HEK293 (cell line): Measurements from ENCODE around the gene GDF9.

ENCODE experiments used
- GFI1B ChIP-seq: fragments of 450-650 bp; formaldehyde crosslinking; IDR thresholded peaks from 2 replicates; pipeline ENCODE4 v1.5.1; 2016; ENCODE audit warnings: missing biosample characterization, missing genetic modification characterization
- KLF17 ChIP-seq: fragments of 450-650 bp; formaldehyde crosslinking; IDR thresholded peaks from 2 replicates; pipeline ENCODE4 v1.5.1; 2016; ENCODE audit warnings: missing biosample characterization, missing genetic modification characterization
- ZBTB17 ChIP-seq: fragments of 450-650 bp; formaldehyde crosslinking; IDR thresholded peaks from 2 replicates; pipeline ENCODE4 v1.5.1; 2016; ENCODE audit warnings: missing biosample characterization, missing genetic modification characterization
- ZBTB26 ChIP-seq: fragments of 450-650 bp; formaldehyde crosslinking; optimal IDR thresholded peaks from 2 replicates; pipeline ENCODE3; 2016; ENCODE audit warnings: missing biosample characterization, mild to moderate bottlenecking, missing genetic modification characterization
- ZFP3 ChIP-seq: fragments of 450-650 bp; formaldehyde crosslinking; IDR thresholded peaks from 2 replicates; pipeline ENCODE4 v1.5.1; 2016; ENCODE audit warnings: low read depth, missing biosample characterization, missing genetic modification characterization
- ZFP37 ChIP-seq: fragments of 450-650 bp; formaldehyde crosslinking; IDR thresholded peaks from 2 replicates; pipeline ENCODE4 v1.5.1; 2016; ENCODE audit warnings: missing biosample characterization, missing genetic modification characterization
- ZNF112 ChIP-seq: fragments of 450-650 bp; formaldehyde crosslinking; IDR thresholded peaks from 2 replicates; pipeline ENCODE4 v1.5.0; 2017; ENCODE audit warnings: missing biosample characterization, missing genetic modification characterization
- ZNF132 ChIP-seq: fragments of 450-650 bp; formaldehyde crosslinking; IDR thresholded peaks from 2 replicates; pipeline ENCODE4 v1.5.1; 2017; ENCODE audit warnings: missing biosample characterization, missing genetic modification characterization, borderline replicate concordance
- ZNF133 ChIP-seq: fragments of 450-650 bp; formaldehyde crosslinking; IDR thresholded peaks from 2 replicates; pipeline ENCODE4 v1.5.1; 2016; ENCODE audit warnings: missing biosample characterization, missing genetic modification characterization
- ZNF148 ChIP-seq: fragments of 450-650 bp; formaldehyde crosslinking; IDR thresholded peaks from 2 replicates; pipeline ENCODE4 v1.5.0; 2017; ENCODE audit warnings: missing biosample characterization, missing genetic modification characterization, borderline replicate concordance
- ZNF184 ChIP-seq: fragments of 450-650 bp; IDR thresholded peaks from 2 replicates; pipeline ENCODE4 v1.5.1; 2018; ENCODE audit warnings: missing biosample characterization, mild to moderate bottlenecking, missing genetic modification characterization
- ZNF214 ChIP-seq: fragments of 450-650 bp; formaldehyde crosslinking; IDR thresholded peaks from 2 replicates; pipeline ENCODE4 v1.5.1; 2017; ENCODE audit warnings: missing biosample characterization, mild to moderate bottlenecking, missing genetic modification characterization, borderline replicate concordance
- ZNF239 ChIP-seq: fragments of 450-650 bp; formaldehyde crosslinking; IDR thresholded peaks from 2 replicates; pipeline ENCODE4 v1.5.1; 2016; ENCODE audit warnings: missing biosample characterization, missing genetic modification characterization
- ZNF24 ChIP-seq: fragments of 450-650 bp; formaldehyde crosslinking; IDR thresholded peaks from 2 replicates; pipeline ENCODE4 v1.5.1; 2016; ENCODE audit warnings: missing biosample characterization, missing genetic modification characterization
- ZNF248 ChIP-seq: fragments of 450-650 bp; formaldehyde crosslinking; IDR thresholded peaks from 2 replicates; pipeline ENCODE4 v1.5.1; 2017; ENCODE audit warnings: missing biosample characterization, missing genetic modification characterization
- ZNF26 ChIP-seq: fragments of 450-650 bp; formaldehyde crosslinking; IDR thresholded peaks from 2 replicates; pipeline ENCODE4 v1.5.1; 2016; ENCODE audit warnings: missing biosample characterization, missing genetic modification characterization
- ZNF324 ChIP-seq: fragments of 450-650 bp; formaldehyde crosslinking; IDR thresholded peaks from 2 replicates; pipeline ENCODE4 v1.5.1; 2016; ENCODE audit warnings: missing biosample characterization, missing genetic modification characterization
- ZNF335 ChIP-seq: fragments of 450-650 bp; formaldehyde crosslinking; conservative IDR thresholded peaks from 2 replicates; pipeline ENCODE4 v1.5.1; 2016; ENCODE audit warnings: missing biosample characterization, missing genetic modification characterization
- ZNF362 ChIP-seq: fragments of 450-650 bp; formaldehyde crosslinking; IDR thresholded peaks from 2 replicates; pipeline ENCODE4 v1.5.1; 2016; ENCODE audit warnings: missing biosample characterization, missing genetic modification characterization
- ZNF449 ChIP-seq: fragments of 450-650 bp; formaldehyde crosslinking; IDR thresholded peaks from 2 replicates; pipeline ENCODE4 v1.5.1; 2017; ENCODE audit warnings: missing biosample characterization, mild to moderate bottlenecking, missing genetic modification characterization, moderate library complexity
- ZNF488 ChIP-seq: fragments of 450-650 bp; formaldehyde crosslinking; IDR thresholded peaks from 2 replicates; pipeline ENCODE4 v1.5.1; 2016; ENCODE audit warnings: missing biosample characterization, missing genetic modification characterization
- ZNF560 ChIP-seq: fragments of 450-650 bp; formaldehyde crosslinking; IDR thresholded peaks from 2 replicates; pipeline ENCODE4 v1.5.1; 2017; ENCODE audit warnings: missing biosample characterization, missing genetic modification characterization, borderline replicate concordance
- ZNF596 ChIP-seq: fragments of 450-650 bp; IDR thresholded peaks from 2 replicates; pipeline ENCODE4 v1.5.0; 2018; ENCODE audit warnings: missing biosample characterization, mild to moderate bottlenecking, missing genetic modification characterization, moderate library complexity
- ZNF600 ChIP-seq: fragments of 450-650 bp; formaldehyde crosslinking; IDR thresholded peaks from 2 replicates; pipeline ENCODE4 v1.5.1; 2016; ENCODE audit warnings: missing biosample characterization, missing genetic modification characterization
- ZNF645 ChIP-seq: fragments of 450-650 bp; formaldehyde crosslinking; IDR thresholded peaks from 2 replicates; pipeline ENCODE4; 2016; ENCODE audit warnings: missing biosample characterization, missing genetic modification characterization
- ZNF785 ChIP-seq: fragments of 450-650 bp; formaldehyde crosslinking; IDR thresholded peaks from 2 replicates; pipeline ENCODE4 v1.5.1; 2016; ENCODE audit warnings: missing biosample characterization, missing genetic modification characterization
- ZNF791 ChIP-seq: fragments of 450-650 bp; formaldehyde crosslinking; IDR thresholded peaks from 2 replicates; pipeline ENCODE4 v1.5.1; 2016; ENCODE audit warnings: missing biosample characterization, missing genetic modification characterization
- ZNF830 ChIP-seq: fragments of 450-650 bp; IDR thresholded peaks from 2 replicates; pipeline ENCODE4 v1.5.0; 2018; ENCODE audit warnings: missing biosample characterization, missing genetic modification characterization, low read depth, mild to moderate bottlenecking, moderate library complexity
- ZNF837 ChIP-seq: fragments of 450-650 bp; formaldehyde crosslinking; IDR thresholded peaks from 2 replicates; pipeline ENCODE4 v1.5.1; 2016; ENCODE audit warnings: missing biosample characterization, missing genetic modification characterization

The GDF9 gene

GRCh38 chr5:132866342-132867045, at the start of gene GDF9, which contains the start of gene UQCRQ (continued):
- TF ChIP-seq ZNF248 (tag by site-specific recombination), result no peak
- TF ChIP-seq ZNF148 (tag by site-specific recombination), result no peak
- no peak for TF ChIP-seq ZNF488 (tag by site-specific recombination)
- TF ChIP-seq ZBTB26 (tag by site-specific recombination), result peak; percentile 51
- no peak for TF ChIP-seq ZNF837 (tag by site-specific recombination)
- TF ChIP-seq ZFP37 (tag by site-specific recombination), result peak; percentile 16; the same call in 1 of the 2 replicates
- no peak for TF ChIP-seq ZNF596 (tag by site-specific recombination)
- peak; percentile 78 for TF ChIP-seq ZNF335 (tag by site-specific recombination)
- no peak for TF ChIP-seq ZNF112
- no peak for TF ChIP-seq ZNF324 (tag by site-specific recombination)
- no peak for TF ChIP-seq ZFP3 (tag by site-specific recombination)
- no peak for TF ChIP-seq ZNF645 (tag by site-specific recombination)
- no peak for TF ChIP-seq ZNF184 (tag by site-specific recombination)
- TF ChIP-seq ZNF785 (tag by site-specific recombination), result no peak
- TF ChIP-seq ZNF560 (tag by site-specific recombination), result no peak
- TF ChIP-seq ZNF26 (tag by site-specific recombination), result no peak
- no peak for TF ChIP-seq ZNF830 (tag by site-specific recombination)
- no peak for TF ChIP-seq ZNF791 (tag by site-specific recombination)
- TF ChIP-seq ZNF362 (tag by site-specific recombination), result no peak
- TF ChIP-seq ZNF133 (tag by site-specific recombination), result 0 out of 2 replicates have a peak, but pooled peaks have one; percentile 9
- TF ChIP-seq ZNF132, result no peak
- TF ChIP-seq ZNF214, result no peak
- 0 out of 2 replicates have a peak, but pooled peaks have one; percentile 43 for TF ChIP-seq KLF17 (tag by site-specific recombination)
- TF ChIP-seq ZBTB17 (tag by site-specific recombination), result peak; percentile 84
- TF ChIP-seq GFI1B (tag by site-specific recombination), result no peak
- peak; percentile 83 for TF ChIP-seq ZNF600 (tag by site-specific recombination)
- TF ChIP-seq ZNF239, result no peak
- no peak for TF ChIP-seq ZNF449
- peak; percentile 52; the same call in 1 of the 2 replicates for TF ChIP-seq ZNF24 (tag by site-specific recombination)
